ENCODE results near the gene KCNIP1.
"Not testable (repeated sequence)": the region's sequence is repeated elsewhere in the genome, so short reads cannot be mapped to it uniquely, and the experiment has no call there.

The KCNIP1 gene

DNA sequence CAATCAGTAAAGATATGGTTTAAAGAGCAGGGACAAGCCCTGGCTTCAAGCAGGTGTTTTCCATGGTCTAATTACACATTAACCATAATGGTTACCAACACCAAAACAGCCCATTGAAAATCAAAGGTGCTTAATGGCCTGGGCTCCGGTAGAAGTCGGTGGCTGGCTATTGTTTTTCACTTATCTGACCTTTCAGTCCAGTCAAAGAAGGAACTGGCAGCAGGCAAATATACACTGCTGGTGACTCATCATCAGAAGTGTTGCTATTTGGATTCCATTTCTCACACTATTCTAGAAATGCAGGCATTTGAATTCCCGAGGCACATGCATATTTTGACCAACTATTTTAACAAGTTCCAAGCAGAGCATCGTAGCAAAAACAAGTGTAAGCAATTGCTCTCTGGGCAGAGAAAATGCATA lies 253.4 kb downstream of the KCNIP1 start:
- no peak for DNase-seq

DNA sequence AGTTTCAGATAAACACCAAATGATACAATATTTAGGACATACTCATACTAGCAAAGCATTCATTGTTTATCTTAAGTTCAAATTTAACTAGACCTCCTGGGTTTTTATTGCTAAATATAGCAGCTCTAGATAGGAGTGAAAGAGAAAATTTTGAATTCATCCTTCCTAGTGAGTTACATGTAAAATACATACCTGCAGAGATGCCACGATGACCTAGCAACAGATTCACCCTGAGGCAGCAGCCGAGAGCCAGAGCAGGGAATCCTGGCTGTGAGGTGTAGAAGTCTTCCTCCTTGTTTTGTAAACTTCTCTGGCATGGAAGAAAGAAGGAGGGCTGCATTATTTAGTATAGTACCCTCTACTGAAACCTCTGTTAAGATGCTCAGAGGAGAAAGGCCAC lies 253.8 kb downstream of the KCNIP1 start:
- no peak for DNase-seq

DNA sequence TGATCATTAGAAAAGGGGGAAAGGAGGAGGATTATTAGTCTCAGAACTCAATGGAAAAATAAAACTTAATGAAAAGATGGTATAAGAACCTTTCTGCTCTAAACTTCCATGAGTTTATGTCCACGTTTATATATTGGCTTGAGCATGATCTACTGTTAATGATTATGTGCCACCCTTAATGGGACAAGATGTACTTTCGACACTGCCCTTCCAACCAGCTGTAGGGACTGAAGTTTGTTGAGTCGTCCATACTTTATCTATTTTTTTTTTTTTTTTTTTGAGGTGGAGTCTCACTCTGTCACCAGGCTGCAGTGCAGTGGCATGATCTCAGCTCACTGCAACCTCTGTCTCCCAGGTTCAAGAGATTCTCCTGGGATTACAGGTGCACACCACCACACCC lies 254.7 kb downstream of the KCNIP1 start:
- DNase-seq = no peak

DNA sequence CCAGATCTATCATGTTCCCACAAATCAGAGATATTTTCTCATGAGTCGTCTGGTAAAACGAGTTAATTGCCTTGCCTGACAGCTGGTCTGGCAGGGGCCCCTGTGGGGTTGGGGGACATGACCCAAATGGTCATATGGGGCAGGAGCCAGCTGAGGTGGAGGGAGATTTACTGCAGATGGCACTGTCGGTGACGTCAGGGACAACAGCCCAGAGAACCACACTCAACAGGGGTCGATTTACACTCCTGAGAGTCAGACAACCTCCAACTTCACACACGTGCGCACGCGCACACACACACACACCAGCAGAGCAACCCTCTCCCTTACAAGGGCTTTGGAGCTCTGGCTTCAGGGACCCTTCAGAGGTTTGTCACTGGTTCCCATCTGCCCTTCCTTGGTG lies 256.3 kb downstream of the KCNIP1 start:
- no peak for DNase-seq

DNA sequence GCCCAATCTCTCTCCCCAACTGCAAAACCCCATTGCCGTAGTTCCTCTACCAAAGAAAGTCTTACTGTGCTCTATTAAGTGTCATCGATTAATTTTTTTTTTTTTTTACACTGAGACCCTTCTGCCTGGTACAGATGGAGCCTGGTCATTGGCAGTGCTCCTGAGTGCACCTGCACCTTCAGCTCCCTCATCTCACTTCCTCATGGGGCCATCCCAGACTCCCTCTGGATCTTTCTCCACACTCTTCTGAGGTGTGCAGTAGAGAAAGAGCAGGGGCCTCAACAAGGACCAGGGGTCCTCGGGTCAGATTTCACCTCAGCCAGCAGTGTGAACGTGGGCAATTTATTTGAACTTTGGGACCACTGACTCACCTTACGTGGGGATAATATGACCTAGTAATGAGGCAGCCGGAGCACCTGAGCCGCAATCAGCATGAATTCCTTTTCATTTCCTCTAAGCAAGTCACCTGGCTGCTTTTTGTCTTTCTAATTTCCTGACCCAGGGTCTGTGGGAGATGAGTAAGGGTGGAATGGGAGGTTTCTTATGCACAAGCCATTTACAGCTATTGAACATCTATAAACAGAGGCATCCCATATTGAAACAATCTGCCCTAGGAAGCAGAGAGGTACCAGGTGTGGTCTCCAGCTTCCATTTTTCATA lies 257.4 kb downstream of the KCNIP1 start:
- no peak for DNase-seq

DNA sequence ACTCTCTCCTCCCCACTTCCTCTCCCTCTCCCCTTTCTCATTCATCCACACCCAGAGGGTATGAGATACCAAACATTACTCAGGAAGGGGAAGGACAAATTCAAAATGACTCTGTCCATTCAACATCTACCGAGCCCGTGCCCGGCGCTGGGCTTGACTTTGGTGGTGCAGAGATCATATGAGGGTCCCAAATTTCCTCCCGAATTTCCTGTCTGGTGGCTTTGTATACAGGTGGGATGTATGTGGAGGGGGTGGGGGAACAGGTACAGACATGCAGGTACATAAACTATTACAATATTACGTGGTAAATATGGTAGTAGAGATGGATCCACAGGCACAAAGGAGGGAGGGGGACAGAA lies 257.9 kb downstream of the KCNIP1 start:
- no peak for DNase-seq

DNA sequence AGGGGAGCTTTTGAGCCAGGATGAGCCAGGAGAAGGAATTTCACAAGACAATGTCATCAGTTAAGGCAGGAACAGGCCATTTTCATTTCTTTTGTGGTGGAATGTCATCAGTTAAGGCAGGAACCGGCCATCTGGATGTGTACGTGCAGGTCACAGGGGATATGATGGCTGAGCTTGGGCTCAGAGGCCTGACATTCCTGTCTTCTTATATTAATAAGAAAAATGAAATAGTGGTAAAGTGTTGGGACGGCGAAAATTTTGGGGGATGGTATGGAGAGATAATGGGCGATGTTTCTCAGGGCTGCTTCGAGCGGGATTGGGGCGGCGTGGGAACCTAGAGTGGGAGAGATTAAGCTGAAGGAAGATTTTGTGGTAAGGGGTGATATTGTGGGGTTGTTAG lies 258.5 kb downstream of the KCNIP1 start:
- not testable (repeated sequence) for DNase-seq

DNA sequence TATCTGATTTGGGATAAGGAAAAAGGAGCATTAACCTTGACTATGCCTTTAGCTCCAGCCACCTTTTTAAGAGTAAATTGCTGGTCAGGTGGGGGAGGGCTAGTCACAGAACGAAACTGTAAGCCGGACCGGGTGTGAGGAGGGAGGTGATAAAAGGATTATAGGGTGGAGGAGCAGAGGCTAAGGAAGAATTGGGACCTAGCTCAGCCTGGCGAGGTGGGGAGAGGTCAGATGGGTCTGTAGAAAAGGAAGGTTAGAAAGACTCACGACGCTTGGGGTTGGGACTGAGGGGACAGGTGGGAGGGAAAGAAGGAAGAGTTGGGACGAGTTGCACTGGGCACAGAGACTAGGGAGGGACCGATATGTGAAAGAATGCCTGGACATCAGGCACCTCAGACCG lies 262.0 kb downstream of the KCNIP1 start:
- DNase-seq = not testable (repeated sequence)

DNA sequence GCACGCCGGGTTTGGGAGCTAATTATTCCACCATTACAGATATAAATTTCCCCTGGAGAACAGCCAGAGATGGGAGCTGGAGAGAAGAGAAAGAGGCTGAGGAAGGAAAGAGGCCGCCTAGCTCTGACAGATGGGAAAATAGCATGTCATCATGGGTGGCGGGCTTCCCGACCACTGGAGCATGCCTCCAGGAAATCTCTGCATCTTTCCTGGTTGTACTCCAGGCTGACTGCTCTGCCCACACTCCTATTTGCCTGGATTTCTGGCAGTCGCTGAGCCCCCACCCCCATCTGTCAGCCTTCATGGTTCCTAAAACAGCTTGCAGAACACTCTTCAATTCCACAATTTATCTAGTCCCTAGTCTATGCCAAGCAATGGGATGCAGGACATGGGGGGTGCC lies 265.4 kb downstream of the KCNIP1 start:
- DNase-seq = no peak

DNA sequence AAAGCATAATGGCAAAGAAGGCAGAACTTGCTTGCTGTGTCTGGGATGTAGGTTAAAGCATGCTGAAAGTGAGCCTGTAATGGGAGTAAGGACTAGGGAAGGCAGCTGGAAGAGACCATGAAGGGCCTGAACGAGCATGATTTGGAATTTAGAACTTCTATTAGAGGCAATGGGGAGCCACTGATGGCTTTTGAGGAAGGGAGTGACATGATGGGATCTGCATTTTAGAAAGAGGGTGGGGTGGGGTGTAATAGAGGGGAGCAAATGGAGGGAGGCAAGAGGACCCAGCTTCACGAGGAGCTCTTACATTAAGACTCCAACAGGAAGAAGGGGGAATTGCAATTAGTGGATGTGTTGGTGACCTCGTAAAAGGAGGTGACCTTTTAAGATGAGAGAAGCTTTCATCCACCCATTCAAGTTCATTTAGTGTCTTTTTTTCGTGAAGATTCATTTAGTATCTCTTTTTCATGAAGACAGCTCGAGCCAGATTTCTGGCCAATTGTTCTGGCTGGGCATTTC lies 266.1 kb downstream of the KCNIP1 start:
- no peak for DNase-seq

DNA sequence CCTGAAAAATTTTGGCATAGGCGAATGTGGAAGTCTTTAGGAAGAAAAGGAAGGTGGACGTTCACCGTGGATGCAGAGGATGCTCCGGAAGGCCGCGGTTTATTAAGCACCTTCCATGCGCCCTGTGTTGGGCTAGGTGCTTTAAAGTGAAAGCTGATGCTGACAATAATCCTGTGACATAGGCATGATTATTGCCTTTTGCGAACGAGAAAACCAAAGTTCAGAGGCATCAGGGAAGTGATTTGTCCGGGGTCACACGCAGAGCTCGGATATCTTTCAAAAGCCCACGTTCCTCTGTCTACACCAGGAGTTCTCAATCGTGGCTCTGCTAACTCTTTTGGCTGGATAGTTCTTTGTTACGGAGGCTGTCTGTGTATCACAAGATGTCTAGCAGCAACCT lies 267.7 kb downstream of the KCNIP1 start:
- DNase-seq = no peak

DNA sequence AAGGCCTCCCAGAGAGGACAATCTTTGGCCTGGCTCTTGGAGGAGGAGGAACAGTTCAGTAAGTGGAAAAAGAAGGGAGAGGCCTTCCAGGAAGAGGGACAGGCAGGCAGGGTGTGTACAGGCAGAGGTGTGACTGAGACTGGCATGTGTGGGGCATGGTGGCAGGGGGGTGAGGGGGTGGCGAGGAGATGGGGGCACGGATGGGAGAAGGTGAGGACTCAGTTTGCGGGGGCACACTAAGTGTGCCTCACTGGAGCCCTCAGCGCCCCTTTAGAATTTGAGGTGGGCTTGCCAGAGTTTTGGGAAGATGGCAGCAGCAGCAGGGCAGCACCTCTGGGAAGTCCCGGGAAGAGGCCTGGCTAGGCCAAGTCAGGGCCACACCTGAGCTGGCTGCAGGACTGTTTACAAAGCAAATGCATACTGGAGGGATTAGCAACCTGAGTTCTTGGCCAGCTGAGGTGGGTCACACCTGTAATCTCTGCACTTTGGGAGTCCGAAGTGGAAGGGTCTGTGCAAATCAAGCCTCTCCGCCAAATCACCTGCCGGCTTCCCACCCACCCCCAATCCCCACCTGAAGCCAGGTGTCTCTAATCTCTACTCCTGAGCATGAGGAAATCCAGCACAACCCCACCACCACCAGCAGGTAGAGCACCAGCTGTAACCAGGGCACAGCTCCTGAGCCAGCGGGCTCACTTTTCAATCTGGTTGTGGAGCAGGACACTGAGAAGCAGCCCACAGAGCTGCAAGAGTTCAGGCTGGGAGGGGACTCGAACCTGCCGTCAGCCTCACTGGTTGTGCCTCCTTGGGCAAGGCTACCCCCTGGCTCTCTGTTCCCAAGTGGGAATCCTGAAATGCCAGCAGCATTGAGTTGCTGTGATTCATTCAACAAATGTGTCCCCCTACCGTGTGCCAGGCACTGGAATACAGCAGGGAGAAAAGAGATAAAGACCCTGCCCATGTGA lies 269.5 kb downstream of the KCNIP1 start:
- DNase-seq = no peak

DNA sequence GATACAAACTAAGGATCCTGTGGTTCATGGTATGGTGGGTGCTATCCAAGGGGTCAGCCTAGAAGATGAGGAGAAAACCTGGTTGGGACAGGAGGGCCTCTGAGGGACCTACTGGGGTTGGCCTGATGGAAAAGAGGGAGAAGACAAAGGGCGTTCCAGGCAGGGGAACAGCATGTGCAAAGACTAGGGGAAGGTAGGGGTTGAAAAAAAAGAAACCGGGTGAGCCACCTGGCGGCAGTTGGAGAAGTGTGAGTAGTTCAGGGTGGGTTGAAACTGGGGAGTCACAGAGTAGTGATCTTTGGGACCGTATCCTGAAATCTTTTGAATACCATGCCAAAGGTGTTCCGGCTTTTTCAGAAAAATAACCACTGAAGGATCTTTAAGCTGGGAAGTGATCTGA lies 271.0 kb downstream of the KCNIP1 start:
- DNase-seq = no peak

DNA sequence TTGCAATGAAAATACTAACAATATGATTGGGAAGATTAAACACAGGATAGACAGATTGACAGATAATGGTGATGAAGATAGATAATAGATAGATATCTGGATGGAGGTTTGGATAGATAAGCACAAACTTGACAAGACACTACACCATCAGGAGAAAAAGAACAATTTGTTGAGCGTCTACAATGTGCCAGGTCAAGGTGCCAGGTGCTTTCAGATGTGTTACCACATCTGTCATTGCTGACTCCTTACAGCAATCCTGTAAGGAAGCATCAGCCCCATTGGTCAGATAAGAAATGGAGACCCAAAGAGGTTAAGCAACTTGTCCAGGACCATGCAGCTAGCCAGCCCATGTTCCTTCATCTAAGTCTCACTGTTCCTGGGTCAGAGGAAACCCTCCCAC lies 278.1 kb downstream of the KCNIP1 start:
- DNase-seq = no peak

DNA sequence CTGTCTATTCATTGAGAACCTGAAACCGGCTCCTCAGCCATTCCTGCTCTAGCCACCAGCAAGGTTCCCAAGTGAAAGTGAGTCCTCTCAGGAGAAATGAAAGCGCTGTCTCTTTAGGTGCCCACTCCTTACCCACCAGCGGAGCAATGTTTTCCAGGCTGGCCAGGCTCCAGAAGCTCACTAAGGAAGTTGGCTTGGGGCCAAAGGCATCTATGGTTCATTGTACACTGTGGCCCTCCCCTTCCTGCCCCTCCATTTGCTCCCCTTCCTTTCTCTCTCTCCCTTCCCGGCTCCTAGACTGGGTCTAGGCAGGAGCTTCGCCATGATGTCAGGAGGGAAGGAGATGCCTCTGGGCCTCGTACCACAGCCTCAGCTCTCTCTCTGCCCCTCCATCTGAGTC lies 278.6 kb downstream of the KCNIP1 start:
- no peak for DNase-seq

DNA sequence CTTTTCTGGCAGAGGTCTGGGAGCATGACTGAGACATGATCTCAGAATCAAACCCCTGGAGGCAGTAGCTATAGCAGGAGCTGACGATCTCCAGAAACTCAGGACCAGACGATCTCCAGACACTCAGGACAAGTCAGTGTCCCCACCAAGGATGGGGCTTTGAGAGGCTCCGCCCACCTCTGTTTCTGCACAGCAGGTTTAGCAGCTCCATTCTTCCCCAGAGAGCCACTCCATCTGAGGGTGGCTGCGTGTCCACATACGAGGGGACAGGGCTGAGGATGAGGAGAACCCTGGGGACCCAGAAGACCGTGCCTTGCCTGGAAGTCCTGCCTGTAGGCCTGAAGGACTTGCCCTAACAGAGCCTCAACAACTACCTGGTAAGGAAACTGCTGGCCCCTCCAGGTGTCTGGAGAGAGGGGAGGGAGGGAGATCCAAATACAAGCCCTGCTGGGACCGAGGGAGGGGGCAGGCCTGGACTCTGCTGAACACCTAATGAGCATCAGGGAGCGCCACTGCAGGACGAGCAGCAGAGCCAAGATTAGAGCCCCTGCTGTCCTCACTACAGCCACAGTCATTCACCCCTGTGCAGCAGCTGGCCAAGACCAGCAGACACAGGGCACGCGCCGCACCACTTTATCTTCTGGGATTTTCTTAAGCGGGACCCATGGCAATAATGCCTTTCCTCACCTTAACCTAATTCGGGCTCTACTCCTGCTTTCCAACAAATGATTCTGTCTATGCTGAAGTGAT lies 279.9 kb downstream of the KCNIP1 start, which contains the start of gene GABRP:
Gene GABRP, plus strand, starts transcription at position 228 of the 750 bp plus-strand sequence. CDS start 4,891 bp downstream, outside the sequence.
- no peak for DNase-seq

DNA sequence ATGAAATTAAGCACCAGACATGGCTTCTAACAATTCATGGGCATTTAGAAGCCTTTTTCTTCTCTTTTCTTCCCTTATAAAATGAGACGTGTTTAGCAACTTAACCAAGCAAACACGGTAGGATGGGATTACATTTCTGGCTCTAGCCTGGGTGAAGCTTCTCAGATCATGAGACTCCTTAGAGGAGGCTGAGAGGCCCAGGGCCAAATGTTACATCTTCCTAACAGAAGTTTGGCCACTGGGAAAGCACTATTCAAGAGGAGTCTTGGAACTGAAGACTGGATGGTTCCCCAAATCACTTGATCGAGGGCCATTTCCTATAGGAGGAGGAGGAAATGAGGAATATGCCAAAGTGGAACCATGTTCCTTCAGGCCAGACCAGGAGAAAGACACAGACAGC lies 281.6 kb downstream of the KCNIP1 start:
- no peak for DNase-seq

All from activated gamma-delta T cell (primary cell).